ENCODE measurements around the gene NPY2R. TPM values are rescaled to one million over a fixed set of nuclear protein-coding genes. Genes with fewer than 3 reads are reported as not detected.

Gene NPY2R
- total RNA-seq, 1 donor from 2014 or later, result not detected

GRCh38 chr4:155248002-155248896, 39.8 kb downstream of the NPY2R start:
- no peak for ATAC-seq
- no peak for DNase-seq (ENCODE audit: low spot score)

GRCh38 chr4:155249016-155249566, 40.7 kb downstream of the NPY2R start:
- no peak for DNase-seq (ENCODE audit: low spot score)

GRCh38 chr4:155252327-155252726, 43.9 kb downstream of the NPY2R start:
- DNase-seq (ENCODE audit: low spot score) (no peak), ATAC-seq (no peak)

More at GRCh38 chr4:155249016-155249566, 40.7 kb downstream of the NPY2R start:
- no peak for ATAC-seq

- ATAC-seq (no peak), DNase-seq (ENCODE audit: low spot score) (no peak)
Observed at GRCh38 chr4:155263480-155263879, 55.0 kb downstream of the NPY2R start.

GRCh38 chr4:155265113-155265512, 56.7 kb downstream of the NPY2R start:
- DNase-seq (ENCODE audit: low spot score) (no peak), ATAC-seq (no peak)

Other genes starting within 250 kb of the NPY2R start
- 0.25 TPM for gene MAP9, start 168.3 kb downstream of the NPY2R start, total RNA-seq